Measurements from ENCODE around the gene MIB1.

Gene MIB1

GRCh38 chr18:21894619-21895367, 154.2 kb downstream of the MIB1 start:
- no peak overlapping the region for H3K27ac ChIP-seq
- TF ChIP-seq ZFX (IDR thresholded peaks at IDR 0.05) (no peak), CTCF (conservative IDR thresholded peaks at IDR 0.05) (no peak)

- TF ChIP-seq ZFX (IDR thresholded peaks at IDR 0.05) (no peak), CTCF (conservative IDR thresholded peaks at IDR 0.05) (no peak)
- no peak overlapping the region for H3K27ac ChIP-seq
These were observed 156.2 kb downstream of the MIB1 start for GRCh38 chr18:21896732-21897336.

GRCh38 chr18:21897811-21898210, 157.2 kb downstream of the MIB1 start:
- no peak overlapping the region for H3K27ac ChIP-seq
- TF ChIP-seq ZFX (IDR thresholded peaks at IDR 0.05), result no peak
- TF ChIP-seq CTCF (conservative IDR thresholded peaks at IDR 0.05), result peak; percentile 91

GRCh38 chr18:21900605-21901352, 160.2 kb downstream of the MIB1 start:
- no peak overlapping the region for H3K27ac ChIP-seq
- TF ChIP-seq CTCF (conservative IDR thresholded peaks at IDR 0.05) (no peak), ZFX (IDR thresholded peaks at IDR 0.05) (no peak)

GRCh38 chr18:21901423-21901945, 160.9 kb downstream of the MIB1 start:
- no peak overlapping the region for H3K27ac ChIP-seq
- TF ChIP-seq ZFX (IDR thresholded peaks at IDR 0.05), result no peak
- no peak for TF ChIP-seq CTCF (conservative IDR thresholded peaks at IDR 0.05)

- no peak overlapping the region for H3K27ac ChIP-seq
- no peak for TF ChIP-seq CTCF (conservative IDR thresholded peaks at IDR 0.05)
- TF ChIP-seq ZFX (IDR thresholded peaks at IDR 0.05), result no peak
These were observed 163.1 kb downstream of the MIB1 start for GRCh38 chr18:21903709-21904108.

GRCh38 chr18:21904856-21905255, 164.3 kb downstream of the MIB1 start:
- TF ChIP-seq CTCF (conservative IDR thresholded peaks at IDR 0.05) (no peak), ZFX (IDR thresholded peaks at IDR 0.05) (no peak)
- H3K27ac ChIP-seq, result no peak overlapping the region
